Activated T-cell treated with anti-CD3 and anti-CD28 coated beads, Interleukin-2, amount 50 U/mL, for 24 hours (primary cell): ENCODE measurements around the gene TUBA3D.
"Not testable (repeated sequence)": the region's sequence is repeated elsewhere in the genome, so short reads cannot be mapped to it uniquely, and the experiment has no call there.

Source experiments
- DNase-seq: peaks from one replicate; pipeline ENCODE4 v3.0.0-alpha.2; 2020
- H3K27ac Mint-ChIP-seq: 2 replicates; pipeline ENCODE4 v1.8.0; 2020; ENCODE audit warnings: mild to moderate bottlenecking, mixed read lengths
- H3K27me3 Mint-ChIP-seq: 2 replicates; pipeline ENCODE4 v1.8.0; 2020; ENCODE audit warnings: mixed read lengths
- H3K36me3 Mint-ChIP-seq: 2 replicates; pipeline ENCODE4 v1.8.0; 2020; ENCODE audit warnings: low read depth, mixed read lengths
- H3K4me1 Mint-ChIP-seq: 2 replicates; pipeline ENCODE4 v1.8.0; 2020; ENCODE audit warnings: low read depth, mixed read lengths
- H3K4me3 Mint-ChIP-seq: 2 replicates; pipeline ENCODE4 v1.8.0; 2020; ENCODE audit warnings: mild to moderate bottlenecking, moderate library complexity, mixed read lengths
- H3K9me3 Mint-ChIP-seq: 2 replicates; pipeline ENCODE4 v1.8.0; 2020; ENCODE audit warnings: mixed read lengths

Gene TUBA3D

DNA sequence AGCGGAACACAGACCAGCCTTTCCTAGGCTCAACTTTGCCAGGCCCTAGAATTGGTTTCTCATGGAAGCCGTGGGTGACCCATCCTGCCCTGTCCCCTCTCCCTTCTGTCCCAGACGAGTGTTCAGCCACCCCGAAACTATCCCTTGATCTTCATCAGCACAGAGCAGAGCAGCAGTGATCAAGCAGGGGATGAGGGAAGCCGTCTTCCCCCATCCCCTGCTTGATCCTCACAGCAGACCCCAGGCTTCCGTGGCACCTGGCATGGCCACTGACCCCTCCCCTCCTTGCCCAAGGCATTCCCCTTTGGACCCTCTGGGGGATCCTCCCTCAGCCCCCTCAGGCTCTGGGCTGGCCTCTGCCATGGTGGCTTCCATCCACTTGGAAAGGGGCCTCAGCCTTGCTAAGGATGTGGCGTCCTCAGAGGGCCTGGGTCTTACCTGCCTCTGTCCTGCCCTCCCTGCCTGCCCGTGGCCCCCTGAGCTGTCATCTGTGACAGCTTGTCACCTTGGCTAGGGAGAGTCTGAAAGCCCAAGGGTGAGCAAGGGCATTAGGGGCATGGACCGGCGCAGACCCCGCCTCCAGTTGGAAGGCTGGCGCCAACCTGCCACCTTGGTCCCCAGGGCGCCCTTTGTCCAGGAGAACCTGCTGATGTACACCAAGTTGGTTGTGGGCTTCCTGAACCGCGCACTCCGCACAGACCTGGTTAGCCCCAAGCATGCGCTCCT, 41.4 kb downstream of the TUBA3D start:
- no peaks in the 10 kb centered on the region for H3K9me3 Mint-ChIP-seq
- no peak for DNase-seq
- no peaks in the 10 kb centered on the region for H3K27me3 Mint-ChIP-seq
- H3K36me3 Mint-ChIP-seq = peaks cover 80% of the 10 kb centered on the region
- H3K27ac Mint-ChIP-seq = peak overlapping the region; percentile 75
- peaks cover 7% of the 10 kb centered on the region for H3K4me1 Mint-ChIP-seq
- no peak overlapping the region for H3K4me3 Mint-ChIP-seq

DNA sequence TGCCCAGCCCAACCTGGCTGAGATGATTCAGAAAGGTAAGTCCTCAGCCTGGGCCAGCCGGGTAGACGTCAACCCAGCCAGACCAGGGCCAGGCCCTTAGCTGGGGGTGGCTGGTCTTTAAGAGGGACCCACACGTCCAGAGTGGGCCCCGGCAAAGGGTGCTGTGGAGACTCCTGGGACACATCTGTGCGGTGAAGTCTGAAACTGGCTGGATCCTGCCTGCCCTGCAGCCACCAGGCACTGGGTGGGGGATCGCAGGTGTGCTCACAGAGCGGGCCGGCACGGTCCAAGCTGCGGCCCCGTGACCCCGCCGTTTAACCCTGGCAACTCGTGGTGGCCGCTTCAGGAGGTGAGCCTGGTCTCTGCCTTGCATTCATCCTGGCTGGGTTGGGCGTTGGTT, 41.9 kb downstream of the TUBA3D start:
- H3K9me3 Mint-ChIP-seq, DNase-seq, H3K27ac Mint-ChIP-seq, H3K4me3 Mint-ChIP-seq, H3K4me1 Mint-ChIP-seq, H3K27me3 Mint-ChIP-seq: not testable (repeated sequence)
- peaks cover 74% of the 10 kb centered on the region for H3K36me3 Mint-ChIP-seq

- H3K4me3 Mint-ChIP-seq, H3K27ac Mint-ChIP-seq, H3K4me1 Mint-ChIP-seq, H3K9me3 Mint-ChIP-seq, DNase-seq, H3K27me3 Mint-ChIP-seq: not testable (repeated sequence)
- H3K36me3 Mint-ChIP-seq = peaks cover 68% of the 10 kb centered on the region
Measured at GRCh38 chr2:131518531-131518930, 42.6 kb downstream of the TUBA3D start.

DNA sequence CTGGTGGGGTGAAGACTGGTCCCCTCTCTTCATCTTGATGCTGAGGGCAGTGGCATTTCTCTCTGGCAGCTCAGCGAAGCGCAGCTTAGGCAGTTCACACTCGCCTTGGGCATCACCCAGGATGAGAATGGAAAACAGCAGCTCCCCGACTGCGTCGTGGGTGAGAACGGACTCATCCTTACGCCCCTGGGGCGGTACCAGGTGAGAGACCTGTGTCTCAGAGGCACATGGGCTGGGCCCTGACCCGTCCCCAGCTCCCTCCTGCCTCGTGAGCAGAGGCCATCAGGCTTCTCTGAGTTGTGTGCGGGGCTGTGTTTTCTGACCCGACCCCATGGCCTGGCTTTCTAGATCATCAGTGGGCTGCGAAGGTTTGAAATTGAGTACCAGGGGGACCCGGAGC, 43.5 kb downstream of the TUBA3D start:
- H3K27me3 Mint-ChIP-seq = no peaks in the 10 kb centered on the region
- H3K27ac Mint-ChIP-seq = no peak overlapping the region
- H3K36me3 Mint-ChIP-seq = peaks cover 59% of the 10 kb centered on the region
- peaks cover 2% of the 10 kb centered on the region for H3K4me1 Mint-ChIP-seq
- H3K4me3 Mint-ChIP-seq = no peak overlapping the region
- DNase-seq = no peak
- no peaks in the 10 kb centered on the region for H3K9me3 Mint-ChIP-seq

DNA sequence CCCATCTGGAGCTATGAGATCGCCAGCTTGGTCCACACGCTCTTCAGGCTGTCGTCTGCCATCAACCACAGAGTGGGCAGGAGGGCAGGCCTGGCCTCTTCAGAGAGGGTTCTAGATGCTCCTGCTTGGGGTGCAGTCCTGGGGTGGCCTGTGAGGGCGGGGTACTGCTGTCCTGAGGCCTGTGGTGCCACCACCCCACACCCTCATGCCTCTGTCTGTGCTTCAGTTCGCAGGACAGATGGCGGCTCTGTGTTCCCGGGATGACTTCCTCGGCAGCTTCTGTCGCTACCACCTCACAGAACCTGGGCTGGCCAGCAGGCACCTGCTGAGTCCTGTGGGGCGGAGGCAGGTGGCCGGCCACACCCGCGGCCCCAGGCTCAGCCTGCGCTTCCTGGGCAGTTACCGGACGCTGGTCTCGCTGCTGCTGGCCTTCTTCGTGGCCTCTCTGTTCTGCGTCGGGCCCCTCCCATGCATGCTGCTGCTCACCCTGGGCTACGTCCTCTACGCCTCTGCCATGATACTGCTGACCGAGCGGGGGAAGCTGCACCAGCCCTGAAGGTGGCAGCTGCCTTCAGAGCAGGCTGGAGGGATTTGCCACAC, 44.1 kb downstream of the TUBA3D start:
- not testable (repeated sequence) for DNase-seq, H3K4me3 Mint-ChIP-seq, H3K27ac Mint-ChIP-seq, H3K9me3 Mint-ChIP-seq, H3K4me1 Mint-ChIP-seq, H3K27me3 Mint-ChIP-seq
- peaks cover 54% of the 10 kb centered on the region for H3K36me3 Mint-ChIP-seq

- H3K4me3 Mint-ChIP-seq = no peak overlapping the region
- no peak for DNase-seq
- H3K27me3 Mint-ChIP-seq = no peaks in the 10 kb centered on the region
- peaks cover 50% of the 10 kb centered on the region for H3K36me3 Mint-ChIP-seq
- H3K9me3 Mint-ChIP-seq = no peaks in the 10 kb centered on the region
- no peaks in the 10 kb centered on the region for H3K4me1 Mint-ChIP-seq
- H3K27ac Mint-ChIP-seq = no peak overlapping the region
Measured at GRCh38 chr2:131520526-131520925, 44.6 kb downstream of the TUBA3D start.

DNA sequence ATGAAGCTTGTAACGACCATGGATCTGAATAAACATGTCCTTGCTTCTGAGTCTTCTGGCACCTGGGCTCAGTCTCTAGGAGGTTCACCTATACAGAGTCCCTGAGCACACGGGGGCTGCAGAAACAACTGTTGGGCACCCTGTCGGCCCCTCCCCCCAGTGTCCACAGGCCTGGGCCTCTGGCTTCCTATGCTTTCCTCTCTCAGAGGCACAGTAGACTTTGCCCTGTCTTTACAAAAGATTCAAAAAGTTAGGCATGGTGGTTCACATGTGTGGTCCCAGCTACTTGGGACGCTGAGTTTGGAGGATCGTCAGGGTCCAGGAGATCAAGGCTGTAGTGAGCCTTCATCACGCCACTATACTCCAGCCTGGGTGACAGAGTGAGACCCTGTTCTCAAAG, 45.6 kb downstream of the TUBA3D start:
- not testable (repeated sequence) for H3K4me1 Mint-ChIP-seq, H3K27ac Mint-ChIP-seq, H3K4me3 Mint-ChIP-seq, H3K9me3 Mint-ChIP-seq, H3K27me3 Mint-ChIP-seq, DNase-seq
- peaks cover 43% of the 10 kb centered on the region for H3K36me3 Mint-ChIP-seq

GRCh38 chr2:131521961-131522781, 46.3 kb downstream of the TUBA3D start:
- DNase-seq = no peak
- Mint-ChIP-seq H3K4me3 (no peak overlapping the region), H3K27me3 (no peaks in the 10 kb centered on the region), H3K9me3 (no peaks in the 10 kb centered on the region), H3K27ac (no peak overlapping the region), H3K4me1 (peaks cover 6% of the 10 kb centered on the region), H3K36me3 (peaks cover 37% of the 10 kb centered on the region)

- H3K4me1 Mint-ChIP-seq = peaks cover 21% of the 10 kb centered on the region
- H3K9me3 Mint-ChIP-seq, H3K27me3 Mint-ChIP-seq, H3K27ac Mint-ChIP-seq, H3K36me3 Mint-ChIP-seq, H3K4me3 Mint-ChIP-seq, DNase-seq: not testable (repeated sequence)
Measured at GRCh38 chr2:131525256-131525655, 49.3 kb downstream of the TUBA3D start.

DNA sequence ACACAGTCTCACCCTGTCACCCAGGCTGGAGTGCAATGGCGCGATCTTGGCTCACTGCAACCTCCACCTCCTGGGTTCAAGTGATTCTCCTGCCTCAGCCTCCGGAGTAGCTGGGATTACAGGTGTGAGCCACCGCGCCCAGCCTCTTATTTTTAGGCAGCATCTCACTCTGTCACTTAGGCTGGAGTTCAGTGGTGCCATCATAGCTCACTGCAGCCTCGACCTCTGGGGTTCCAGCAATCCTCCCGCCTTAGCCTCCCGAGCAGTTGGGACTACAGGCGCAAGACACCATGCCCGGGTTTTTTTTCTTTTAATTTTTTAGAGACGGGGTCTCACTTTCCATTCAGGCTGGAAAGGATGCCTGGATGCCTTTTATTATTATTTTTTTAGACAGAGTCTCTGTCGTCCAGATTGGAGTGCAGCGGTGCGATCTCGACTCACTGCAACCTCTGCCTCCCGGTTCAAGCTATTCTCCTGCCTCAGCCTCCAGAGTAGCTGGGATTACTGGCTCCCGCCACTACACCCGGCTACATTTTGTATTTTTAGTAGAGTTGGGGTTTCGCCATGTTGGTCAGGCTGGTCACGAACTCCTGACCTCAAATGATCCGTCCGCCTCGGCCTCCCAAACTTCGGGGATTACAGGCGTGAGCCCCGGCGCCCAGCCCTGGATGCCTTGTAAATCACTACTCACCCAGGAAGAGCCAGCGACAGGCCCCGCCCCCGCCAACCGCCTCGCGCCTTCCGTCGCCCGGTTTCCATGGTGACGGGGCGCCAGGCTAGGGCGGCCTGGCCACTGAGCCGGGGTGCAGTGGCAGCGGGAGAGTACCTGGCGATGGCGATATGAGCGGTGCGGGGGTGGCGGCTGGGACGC, 51.4 kb downstream of the TUBA3D start, which contains the start of gene CCDC74A:
Gene CCDC74A, plus strand, starts transcription at position 758 of the 871 bp plus-strand sequence. Its CDS starts 83 bp downstream, at position 841.
- H3K36me3 Mint-ChIP-seq, H3K27me3 Mint-ChIP-seq, H3K9me3 Mint-ChIP-seq: not testable (repeated sequence)
- peak within 1 kb of the TSS; percentile 81 for H3K4me3 Mint-ChIP-seq
- DNase-seq = peak; percentile 84
- peaks cover 21% of the 10 kb centered on the region for H3K4me1 Mint-ChIP-seq
- H3K27ac Mint-ChIP-seq = peak within 1 kb of the TSS; percentile 85

DNA sequence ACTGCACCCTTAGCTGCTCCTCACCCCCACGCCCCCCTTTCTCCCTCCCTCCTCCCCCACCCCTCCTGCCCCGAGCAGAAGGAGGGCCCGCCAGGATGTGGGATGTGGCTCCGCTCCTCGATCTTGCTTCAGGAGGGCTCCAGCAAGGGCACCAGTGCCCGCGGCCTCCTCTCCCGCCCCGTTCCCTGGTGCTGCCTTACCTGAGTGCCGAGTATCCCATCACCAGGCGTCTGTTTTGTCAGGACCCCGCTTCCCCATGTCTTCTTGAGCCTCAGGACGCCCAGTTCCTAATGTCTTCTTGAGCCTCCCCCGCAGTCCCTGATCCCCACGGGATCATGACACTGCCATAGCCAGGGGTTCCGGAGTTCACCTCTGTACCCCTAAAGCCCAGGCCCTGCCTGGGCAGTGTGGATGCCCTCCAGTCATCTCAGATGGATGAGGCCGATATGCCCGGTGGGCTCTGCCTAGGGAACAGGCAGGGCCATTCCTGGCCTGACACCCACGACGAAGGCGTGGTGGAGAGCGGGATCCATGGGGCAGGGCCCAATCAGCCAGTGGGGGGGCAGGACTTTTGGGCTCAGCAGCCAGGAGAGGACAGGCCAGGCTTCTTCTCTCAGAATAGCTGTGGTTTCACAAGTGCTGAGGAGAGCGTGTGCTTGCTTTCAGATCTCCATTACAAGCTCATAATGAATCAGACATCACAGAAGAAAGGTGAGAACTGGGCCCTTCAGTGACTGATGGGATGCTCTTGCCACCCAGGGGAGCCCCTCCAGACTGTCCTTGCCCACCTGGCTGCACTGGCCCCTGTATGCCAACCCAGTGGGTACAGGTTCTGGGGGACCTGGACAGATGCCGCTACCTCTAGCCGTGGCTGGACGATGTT, 53.3 kb downstream of the TUBA3D start:
- not testable (repeated sequence) for H3K27me3 Mint-ChIP-seq, DNase-seq, H3K36me3 Mint-ChIP-seq, H3K9me3 Mint-ChIP-seq
- Mint-ChIP-seq H3K27ac (peak overlapping the region; percentile 10), H3K4me1 (peaks cover 21% of the 10 kb centered on the region), H3K4me3 (peak overlapping the region; percentile 59)

DNA sequence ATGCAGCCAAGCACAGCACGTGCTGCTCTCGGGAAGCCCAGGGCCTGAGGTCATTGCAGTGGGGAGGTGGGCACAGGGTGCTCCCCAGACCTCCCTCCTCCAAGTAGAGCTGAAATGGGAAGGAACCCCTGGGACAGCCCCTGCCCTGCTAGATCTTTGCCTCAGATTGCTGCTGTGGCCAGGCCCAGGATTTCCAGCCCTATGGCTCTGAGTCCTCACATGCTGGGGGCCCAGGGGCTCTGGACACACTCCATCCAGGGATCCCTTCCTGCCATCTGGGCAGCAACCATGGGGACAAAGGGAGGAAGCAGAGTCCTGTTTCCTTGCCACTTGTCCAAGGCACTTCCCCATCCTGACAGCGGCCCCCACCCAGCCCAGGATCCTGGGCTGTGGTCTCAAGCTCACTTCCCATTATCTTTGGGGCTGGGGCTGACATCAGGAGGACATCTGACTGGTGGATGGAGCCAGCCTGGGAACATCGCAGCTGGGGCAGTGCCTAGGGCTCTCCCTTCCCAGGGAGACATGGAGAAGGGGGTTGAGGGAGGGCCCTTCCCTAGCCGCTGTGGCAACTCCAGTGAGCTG, 54.0 kb downstream of the TUBA3D start:
- DNase-seq, H3K27ac Mint-ChIP-seq, H3K36me3 Mint-ChIP-seq, H3K4me3 Mint-ChIP-seq, H3K27me3 Mint-ChIP-seq, H3K9me3 Mint-ChIP-seq: not testable (repeated sequence)
- peaks cover 21% of the 10 kb centered on the region for H3K4me1 Mint-ChIP-seq

- not testable (repeated sequence) for H3K9me3 Mint-ChIP-seq, H3K27ac Mint-ChIP-seq, H3K4me3 Mint-ChIP-seq, DNase-seq, H3K36me3 Mint-ChIP-seq, H3K27me3 Mint-ChIP-seq
- H3K4me1 Mint-ChIP-seq = peaks cover 21% of the 10 kb centered on the region
Measured at GRCh38 chr2:131530626-131531344, 54.9 kb downstream of the TUBA3D start.
